NCI-H187 (cell line): Measurements from ENCODE around the gene LCK.

ENCODE experiments used
- DNase-seq, 2 experiments: peaks; one replicate each; lab custom pipeline; 2025; lab: John Stamatoyannopoulos, UW

Gene LCK

DNA sequence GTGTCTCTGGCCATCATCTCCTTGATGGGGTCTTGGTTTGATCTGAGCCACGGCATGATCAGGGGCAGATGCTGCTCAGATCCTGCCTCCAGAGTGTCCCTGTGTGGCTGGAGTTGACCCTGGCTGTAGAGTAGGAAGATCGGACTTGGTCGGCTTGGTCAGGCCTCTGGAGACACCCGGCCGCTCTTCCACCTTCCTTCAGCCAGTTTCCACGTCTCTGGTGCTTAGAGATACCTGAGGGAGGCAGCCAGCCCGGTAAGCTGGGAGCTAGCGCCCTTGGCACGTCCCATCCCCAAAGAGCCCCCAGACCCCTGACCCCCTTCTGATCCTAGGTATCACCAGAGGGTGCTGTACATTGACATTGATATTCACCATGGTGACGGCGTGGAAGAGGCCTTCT, 76.1 kb downstream of the LCK start:
- no peak for DNase-seq

DNA sequence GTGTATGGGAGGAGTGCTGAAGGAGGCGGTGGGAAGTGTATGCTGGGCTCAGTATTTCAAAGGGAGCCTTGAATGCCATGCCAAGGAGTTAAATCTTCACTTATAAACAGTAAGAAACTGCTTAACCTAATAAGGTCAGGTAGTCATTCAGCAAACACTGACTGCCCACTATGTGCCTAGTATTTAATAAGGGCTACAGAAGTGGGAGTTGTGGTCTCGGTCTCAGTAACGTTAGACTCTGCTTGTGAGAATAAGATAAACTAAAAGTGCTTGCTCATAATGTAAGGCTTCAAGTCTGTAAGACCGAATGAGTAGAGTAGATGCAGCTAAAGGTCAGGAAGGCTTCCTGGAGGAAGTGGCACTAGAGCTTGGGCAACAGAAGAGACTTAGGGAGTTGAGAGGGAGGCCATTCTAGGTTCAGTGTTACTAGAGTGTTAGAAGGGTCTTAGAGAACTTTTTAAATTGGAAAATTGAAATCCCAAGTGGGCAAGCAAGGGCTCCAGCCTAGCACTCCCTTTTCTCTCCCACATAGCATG, 78.9 kb downstream of the LCK start:
- DNase-seq = no peak

DNA sequence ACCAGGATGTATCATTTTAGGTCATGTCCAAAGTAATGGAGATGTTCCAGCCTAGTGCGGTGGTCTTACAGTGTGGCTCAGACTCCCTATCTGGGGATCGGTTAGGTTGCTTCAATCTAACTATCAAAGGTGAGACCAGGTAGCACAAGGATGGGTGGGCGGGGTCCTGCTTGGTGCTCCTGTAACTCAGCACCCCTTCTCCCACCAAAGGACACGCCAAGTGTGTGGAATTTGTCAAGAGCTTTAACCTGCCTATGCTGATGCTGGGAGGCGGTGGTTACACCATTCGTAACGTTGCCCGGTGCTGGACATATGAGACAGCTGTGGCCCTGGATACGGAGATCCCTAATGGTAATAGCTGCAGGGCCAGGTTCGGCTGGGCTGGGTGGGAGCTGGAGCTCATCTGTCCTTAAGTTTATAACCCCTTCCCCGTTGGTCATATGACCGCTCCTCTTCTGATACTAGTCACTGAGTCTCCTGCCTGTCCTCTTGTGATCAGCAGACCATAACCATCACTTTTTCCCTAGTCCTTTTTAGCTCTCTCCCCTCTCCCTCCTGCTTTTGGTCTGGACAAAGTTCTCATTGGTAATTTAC, 79.6 kb downstream of the LCK start:
- DNase-seq = no peak

DNA sequence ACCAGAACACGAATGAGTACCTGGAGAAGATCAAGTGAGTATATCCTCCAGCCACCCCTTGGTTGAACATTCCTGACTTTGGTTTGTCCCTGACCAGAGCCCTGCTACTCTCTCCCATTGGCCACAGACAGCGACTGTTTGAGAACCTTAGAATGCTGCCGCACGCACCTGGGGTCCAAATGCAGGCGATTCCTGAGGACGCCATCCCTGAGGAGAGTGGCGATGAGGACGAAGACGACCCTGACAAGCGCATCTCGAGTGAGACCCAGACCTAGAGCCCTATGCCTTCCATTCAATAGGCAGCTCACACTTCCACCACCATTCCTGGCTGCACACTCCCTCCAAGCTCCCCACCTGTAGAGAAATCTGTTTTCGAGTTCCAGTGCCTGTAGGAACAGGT, 80.5 kb downstream of the LCK start:
- DNase-seq = no peak

DNA sequence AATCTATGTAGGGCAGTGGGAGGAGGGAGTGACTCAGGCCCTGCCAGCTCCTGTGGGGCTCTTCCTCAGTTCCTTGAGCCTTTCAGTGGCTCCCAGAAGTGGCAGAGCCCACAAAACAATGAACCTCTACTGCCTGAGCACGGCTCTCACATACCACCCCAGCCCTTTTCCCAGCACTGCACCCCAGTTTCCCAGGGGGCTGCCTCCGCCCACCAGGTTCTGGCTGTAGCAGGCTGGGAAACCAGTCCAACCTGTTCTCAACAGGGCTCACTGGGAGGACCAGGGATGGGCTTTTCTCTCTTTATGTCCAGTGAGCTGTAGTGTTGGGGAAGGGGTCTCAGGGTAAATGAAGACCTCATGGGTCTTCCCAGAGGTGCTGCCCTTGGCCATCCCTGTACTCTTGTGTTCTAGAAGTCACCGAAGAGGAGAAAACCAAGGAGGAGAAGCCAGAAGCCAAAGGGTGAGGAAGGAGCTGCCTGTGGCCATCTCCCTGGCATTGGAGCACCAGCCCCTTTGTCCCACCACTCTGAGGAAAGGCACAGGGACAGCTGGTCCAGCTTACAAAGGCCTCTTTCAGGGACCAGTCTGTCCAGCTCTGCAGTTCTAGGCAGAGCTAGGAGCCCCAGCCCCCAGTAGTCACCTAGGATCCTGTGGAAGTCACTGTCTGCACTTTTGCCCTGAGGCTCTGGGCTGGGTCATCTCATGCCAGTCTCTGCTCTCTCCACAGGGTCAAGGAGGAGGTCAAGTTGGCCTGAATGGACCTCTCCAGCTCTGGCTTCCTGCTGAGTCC, 81.4 kb downstream of the LCK start:
- DNase-seq = no peak

DNA sequence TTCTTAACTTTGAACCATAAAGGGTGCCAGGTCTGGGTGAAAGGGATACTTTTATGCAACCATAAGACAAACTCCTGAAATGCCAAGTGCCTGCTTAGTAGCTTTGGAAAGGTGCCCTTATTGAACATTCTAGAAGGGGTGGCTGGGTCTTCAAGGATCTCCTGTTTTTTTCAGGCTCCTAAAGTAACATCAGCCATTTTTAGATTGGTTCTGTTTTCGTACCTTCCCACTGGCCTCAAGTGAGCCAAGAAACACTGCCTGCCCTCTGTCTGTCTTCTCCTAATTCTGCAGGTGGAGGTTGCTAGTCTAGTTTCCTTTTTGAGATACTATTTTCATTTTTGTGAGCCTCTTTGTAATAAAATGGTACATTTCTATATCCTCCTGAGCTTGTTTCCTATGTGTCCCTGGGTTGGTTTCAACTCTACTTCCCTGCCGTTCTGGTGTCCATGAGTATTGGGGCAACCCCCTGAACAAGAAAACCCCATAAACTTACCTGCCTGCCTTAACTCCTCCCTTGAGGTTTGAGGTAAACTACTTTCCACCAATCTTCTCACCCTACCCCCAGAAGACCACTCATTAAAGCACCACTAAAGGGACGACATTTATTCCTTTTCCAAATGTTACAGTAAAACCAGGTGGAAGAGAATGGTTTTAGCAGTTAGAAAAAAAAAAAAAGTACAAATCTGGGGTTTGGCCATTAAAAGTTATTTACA, 82.3 kb downstream of the LCK start:
- DNase-seq = no peak

DNA sequence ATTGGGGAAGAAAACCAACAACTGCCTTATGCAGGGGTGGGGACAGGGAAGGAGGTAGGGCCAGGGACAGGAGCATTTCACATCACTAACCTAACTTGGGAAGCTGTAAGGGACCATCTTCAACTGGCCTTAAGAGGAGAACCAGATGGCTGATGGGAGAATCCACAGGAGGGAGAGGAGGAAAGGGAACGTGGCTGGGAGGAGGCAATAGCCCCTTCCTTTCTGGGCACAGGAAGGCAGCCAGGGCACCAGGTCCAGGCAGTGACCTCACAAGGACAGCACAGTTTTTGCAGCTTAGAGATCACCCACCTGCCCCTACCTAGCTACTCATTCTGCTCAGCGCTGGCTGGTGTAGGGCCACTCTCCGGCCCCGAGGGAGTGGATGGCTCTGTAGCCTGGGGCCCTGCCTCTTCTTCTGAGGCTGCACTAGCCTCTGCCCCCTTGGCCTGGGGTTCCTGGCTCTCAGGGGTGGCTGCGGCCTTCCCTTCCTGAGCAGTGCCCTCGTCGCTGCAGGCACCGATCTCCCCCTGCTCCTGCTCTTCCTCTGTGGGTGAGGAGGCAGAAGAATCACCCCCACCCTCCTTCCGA, 83.3 kb downstream of the LCK start:
- DNase-seq = no peak

DNA sequence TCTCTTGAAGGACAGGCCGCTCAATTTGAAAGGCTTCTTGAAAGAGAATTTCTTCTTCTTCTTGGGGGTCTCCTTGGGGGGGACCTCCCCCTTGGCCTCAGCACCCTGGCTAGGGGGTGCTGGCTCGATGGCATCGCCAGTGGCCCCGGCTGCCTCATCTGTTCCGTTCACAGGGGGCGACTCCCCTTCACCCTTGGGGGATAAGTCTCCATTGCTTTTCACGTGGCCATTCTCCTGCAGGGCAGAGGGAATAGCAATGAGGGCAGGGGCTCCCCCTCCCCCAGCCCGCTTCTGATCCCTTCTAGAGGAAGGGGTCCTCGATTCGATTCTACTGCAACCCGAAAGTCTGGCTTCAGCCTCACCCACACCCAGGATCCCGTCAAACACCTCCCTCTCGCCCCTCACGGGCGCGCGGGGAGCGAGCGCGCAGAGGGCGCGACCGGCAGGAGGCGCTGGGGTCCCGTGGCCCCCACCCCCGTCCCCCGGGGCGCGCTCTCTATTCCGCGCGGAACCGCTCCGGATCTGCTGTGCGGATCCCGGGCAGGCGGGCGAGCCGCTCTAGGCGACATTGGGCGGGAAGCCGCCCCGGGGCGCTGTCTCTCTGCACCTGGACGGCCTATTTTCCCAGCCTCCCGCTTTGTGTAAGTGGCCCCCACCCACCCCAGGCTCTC, 83.9 kb downstream of the LCK start:
- DNase-seq = peak in 1 of 2 experiments; percentile 33

DNA sequence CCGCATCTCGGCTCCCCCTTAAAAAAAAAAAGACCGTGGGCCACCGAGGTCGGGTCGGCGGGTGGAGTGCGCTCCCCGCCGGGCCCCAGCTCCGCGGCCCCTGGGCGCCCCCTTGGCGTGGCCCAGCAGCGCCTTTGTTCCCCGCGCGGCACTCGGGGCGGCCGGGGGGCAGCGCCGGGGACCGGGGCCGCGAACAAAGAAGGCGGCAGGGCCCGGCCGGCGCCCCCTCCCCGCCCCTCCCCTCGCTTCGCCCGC, 84.4 kb downstream of the LCK start:
- no peak for DNase-seq
